K562 (cell line): Measurements from ENCODE around the gene AJAP1. TPM values are rescaled to one million over a fixed set of nuclear protein-coding genes. Genes with fewer than 3 reads are reported as not detected.

Experiments used
- ATAC-seq: fragments of 200-7000 bp; cut with Tn5 transposase; 3 replicates; pipeline ENCODE4 v1.9.1; 2020; ENCODE audit warnings: moderate library complexity
- BruUV-seq: library from RNA; stranded (reverse); fragments of 400-500 nt; replicated peaks from 2 replicates; lab custom pipeline; 2021; lab: Mats Ljungman, UMichigan
- CTCF ChIA-PET: fragments of 300-600 bp; formaldehyde crosslinking; extraction: SDS; loops from one replicate; lab custom pipeline; 2021; ENCODE audit warnings: low intra/inter-chr PET ratio; lab: Yijun Ruan, JAX
- POLR2A ChIA-PET: fragments of 300-600, 350-650 bp; sonication (Branson Sonifier 250); formaldehyde crosslinking; extraction: SDS; loops from one replicate; lab custom pipeline; 2021; ENCODE audit warnings: antibody characterized with exemption, inconsistent platforms; lab: Yijun Ruan, JAX
- DNase-seq, 4 experiments: peaks; one replicate each; pipeline versions ENCODE4 v3.0.0 to v3.0.0-alpha.2; 2011 to 2018; ENCODE audit warnings: low spot score in 3 of 4, mixed read lengths in 3 of 4; ENCODE audit errors: extremely low read depth in 1 of 4
- FAIRE-seq: peaks from 2 replicates; lab custom pipeline; 2011; peaks lifted over from hg19 to GRCh38; lab: Jason Lieb, UNC
- H2AFZ ChIP-seq: 2 replicates; pipeline ENCODE4 v1.6.0; 2011; ENCODE audit warnings: low read depth, low read length, control low read depth, inconsistent platforms
- H3K27ac ChIP-seq: fragments of 200-600 bp; 3 replicates; pipeline ENCODE4 v1.8.0; 2011; ENCODE audit warnings: low read depth, mild to moderate bottlenecking, control low read depth, inconsistent platforms, low read length, moderate library complexity, mixed read lengths; ENCODE audit errors: extremely low read depth
- H3K27me3 ChIP-seq, 2 experiments: fragments of 300-600 bp in 1 of 2; 2 replicates in 1 of 2; 3 replicates in 1 of 2; pipeline versions ENCODE4 v1.6.0 to v1.8.0; 2011; ENCODE audit warnings: inconsistent platforms in 2 of 2, low read length in 2 of 2, mild to moderate bottlenecking in 1 of 2, mixed read lengths in 1 of 2, moderate library complexity in 1 of 2; ENCODE audit not compliant: control insufficient read depth in 2 of 2, insufficient read depth in 2 of 2
- H3K36me3 ChIP-seq: fragments of 300-600 bp; 3 replicates; pipeline ENCODE4 v1.8.0; 2011; ENCODE audit warnings: mild to moderate bottlenecking, low read length, inconsistent platforms; ENCODE audit not compliant: control insufficient read depth, insufficient read depth
- H3K4me1 ChIP-seq, 2 experiments: fragments of 200-600 bp in 1 of 2; replicated peaks in 1 of 2; 2 replicates in 1 of 2; 3 replicates in 1 of 2; pipeline versions ENCODE4 v1.5.1 to v1.8.0; 2011; ENCODE audit warnings: inconsistent platforms in 2 of 2, low read length in 2 of 2, mild to moderate bottlenecking in 1 of 2, mixed read lengths in 1 of 2, moderate library complexity in 1 of 2; ENCODE audit not compliant: control insufficient read depth in 2 of 2, insufficient read depth in 2 of 2
- H3K4me2 ChIP-seq: 2 replicates; pipeline ENCODE4 v1.6.1; 2011; ENCODE audit warnings: low read length, control low read depth, inconsistent platforms, mixed read lengths; ENCODE audit not compliant: insufficient read depth
- H3K4me3 ChIP-seq: fragments of 200-600 bp; sonication (generic), shearing (Covaris generic); 2 replicates; pipeline ENCODE4 v1.5.1; 2016; ENCODE audit warnings: control low read depth, inconsistent platforms
- H3K79me2 ChIP-seq: fragments of 200-600 bp; 3 replicates; pipeline ENCODE4 v1.8.0; 2011; ENCODE audit warnings: low read length, inconsistent platforms; ENCODE audit not compliant: control insufficient read depth, insufficient read depth
- H3K9ac ChIP-seq, 2 experiments: 2 replicates each; pipeline versions ENCODE4 v1.6.0 to v1.6.1; 2011; ENCODE audit warnings: low read depth in 2 of 2, low read length in 2 of 2, control low read depth in 1 of 2, inconsistent platforms in 1 of 2, mild to moderate bottlenecking in 1 of 2, mixed read lengths in 1 of 2; ENCODE audit not compliant: insufficient read depth in 1 of 2
- H3K9me1 ChIP-seq: one replicate; pipeline ENCODE4 v1.6.0; 2011; ENCODE audit warnings: inconsistent platforms, mild to moderate bottlenecking, low read length, moderate library complexity; ENCODE audit not compliant: control insufficient read depth, insufficient read depth
- H3K9me3 ChIP-seq: replicated peaks from 2 replicates; pipeline ENCODE4 v1.5.1; 2011; ENCODE audit warnings: low read depth, low read length, inconsistent platforms; ENCODE audit not compliant: control insufficient read depth, insufficient read depth
- H4K20me1 ChIP-seq: replicated peaks from 2 replicates; pipeline ENCODE4 v1.6.1; 2011; ENCODE audit warnings: low read length, inconsistent platforms, mixed read lengths; ENCODE audit not compliant: control insufficient read depth, insufficient read depth
- ATF2 ChIP-seq: sonication (generic); formaldehyde crosslinking; IDR thresholded peaks from 2 replicates; pipeline ENCODE4 v1.8.1; 2022; ENCODE audit warnings: missing genetic modification reagents
- E2F4 ChIP-seq: sonication (generic); formaldehyde crosslinking; IDR thresholded peaks from 2 replicates; pipeline ENCODE4 v1.8.0; 2022; ENCODE audit warnings: mild to moderate bottlenecking, low read depth, missing genetic modification reagents
- E2F6 ChIP-seq, 2 experiments: IDR thresholded peaks; 2 replicates each; pipeline ENCODE4 v1.6.1; 2011; ENCODE audit warnings: borderline replicate concordance in 1 of 2, control low read depth in 1 of 2, low read depth in 1 of 2, low read length in 1 of 2, mild to moderate bottlenecking in 1 of 2, mixed read lengths in 1 of 2, moderate library complexity in 1 of 2; ENCODE audit not compliant: insufficient read depth in 1 of 2, insufficient read length in 1 of 2, poor library complexity in 1 of 2, severe bottlenecking in 1 of 2; ENCODE audit errors: extremely low read depth in 1 of 2
- ELF1 ChIP-seq: fragments of 200-800 bp; sonication (Bioruptor generic); IDR thresholded peaks from 2 replicates; pipeline ENCODE4 v1.6.1; 2016; ENCODE audit warnings: missing genetic modification characterization, missing compliant biosample characterization
- ELK1 ChIP-seq: sonication (generic); formaldehyde crosslinking; IDR thresholded peaks from 2 replicates; pipeline ENCODE4 v1.8.1; 2022; ENCODE audit warnings: missing genetic modification reagents
- HNRNPLL ChIP-seq: fragments of 200-400 bp; formaldehyde crosslinking; IDR thresholded peaks from 2 replicates; pipeline ENCODE4 v1.6.1; 2017; ENCODE audit warnings: low read length, low read depth, mild to moderate bottlenecking; ENCODE audit not compliant: poor library complexity, severe bottlenecking
- MYBL2 ChIP-seq, 2 experiments: fragments of 450-650 bp in 1 of 2; sonication (generic) in 1 of 2; formaldehyde crosslinking in 1 of 2; IDR thresholded peaks; 2 replicates each; pipeline versions ENCODE4 v1.6.1 to v1.8.1; 2017 to 2022; ENCODE audit warnings: borderline replicate concordance in 1 of 2, inconsistent platforms in 1 of 2, low read depth in 1 of 2, mild to moderate bottlenecking in 1 of 2, missing genetic modification reagents in 1 of 2, moderate library complexity in 1 of 2
- MYC ChIP-seq, 2 experiments: fragments of 250-450 bp in 1 of 2; sonication (Bioruptor Pico) in 1 of 2; IDR thresholded peaks; 2 replicates each; pipeline versions ENCODE4 v1.5.1 to v1.6.1; 2012 to 2021; ENCODE audit warnings: low read depth in 2 of 2, borderline replicate concordance in 1 of 2, improper control_type of control experiment in 1 of 2, low read length in 1 of 2, mild to moderate bottlenecking in 1 of 2, moderate library complexity in 1 of 2
- NCOA6 ChIP-seq: fragments of 450-650 bp; IDR thresholded peaks from 2 replicates; pipeline ENCODE4 v1.6.1; 2017; ENCODE audit warnings: mild to moderate bottlenecking
- SNRNP70 ChIP-seq: fragments of 200-400 bp; formaldehyde crosslinking; optimal IDR thresholded peaks from 2 replicates; pipeline ENCODE3; 2017; ENCODE audit warnings: low read depth, low read length
- TCF15 ChIP-seq: fragments of 250-450 bp; sonication (Bioruptor Pico); IDR thresholded peaks from 2 replicates; pipeline ENCODE4 v1.8.0; 2022; ENCODE audit warnings: moderate library complexity, mild to moderate bottlenecking, inconsistent platforms
- WGBS: fragments of 100-300 bp; shearing (Covaris generic); methylation state at CpG from one replicate; pipeline ENCODE4 v1.1.6; 2016; ENCODE audit warnings: low coverage, mixed read lengths; ENCODE audit not compliant: insufficient coverage; ENCODE audit errors: missing lambda C conversion rate; 5-methylcytosine and 5-hydroxymethylcytosine counted together
- in situ Hi-C: fragments of 300-500 bp; cut with MboI; formaldehyde crosslinking; loops from 4 replicates; pipeline ENCODE4 v1.15.0; 2018; ENCODE audit warnings: inconsistent platforms, mixed read lengths
- intact Hi-C: fragments of 100-400 bp; cut with micrococcal nuclease; formaldehyde crosslinking; loops from 2 replicates; pipeline ENCODE4 v1.14.2; 2022
- polyA plus RNA-seq, 8 experiments: library from polyadenylated mRNA; depleted of rRNA in 4 of 8; stranded (reverse) in 5 of 8; unstranded in 3 of 8; fragments of >200 nt; fragmentation: Nextera tagmentation in 2 of 8; fragmentation: Illumina TruSeq in 1 of 8; extraction: Ambion mirVana in 2 of 8; extraction: Trizol in 1 of 8; gene quantifications; 2 replicates each; pipeline versions ENCODE4 v1.2.1 to v1.2.3, GENCODE V29; 2011 to 2014; ENCODE audit warnings: inconsistent platforms in 1 of 8, missing spikeins in 1 of 8
- total RNA-seq, 7 experiments: library from RNA; depleted of rRNA in 6 of 7; stranded (reverse); fragments of >200 nt in 6 of 7; fragmentation: Illumina TruSeq in 2 of 7; extraction: Trizol in 2 of 7; gene quantifications; 2 replicates each; pipeline versions ENCODE4 v1.2.1 to v1.2.3, GENCODE V29; 2011 to 2021; ENCODE audit warnings: low replicate concordance in 1 of 7

The AJAP1 gene
- total and polyA plus RNA-seq, 9 of the 15 experiments (the other 6 are each of a cell fraction or from before 2014, with no cell fraction given), result not detected

- H3K27me3 ChIP-seq, result peaks cover 14 to 27% of the 10 kb centered on the region in 2 experiments; a peak in 4 of 5 replicates
- POLR2A ChIA-PET, result no interaction called here
- no peak for FAIRE-seq
- H3K9me1 ChIP-seq, result no peaks in the 10 kb centered on the region
- no peak for DNase-seq
- no peak for ATAC-seq
- no peak overlapping the region for H2AFZ ChIP-seq
- under 1% methylated on average over 9 of the region's 9 CpGs for WGBS
- H3K36me3 ChIP-seq, result no peaks in the 10 kb centered on the region
- in situ Hi-C loops (no loop called here), intact Hi-C loops (no loop called here)
- 0 out of 2 replicates have a peak, but pooled peaks cover 8% of the 10 kb centered on the region for H4K20me1 ChIP-seq
- no peak overlapping the region for H3K9ac ChIP-seq
- H3K27ac ChIP-seq, result no peak overlapping the region
- H3K4me3 ChIP-seq, result no peak overlapping the region
- H3K79me2 ChIP-seq, result no peaks in the 10 kb centered on the region
- no peaks in the 10 kb centered on the region for H3K9me3 ChIP-seq
- H3K4me2 ChIP-seq, result no peak overlapping the region
- no TSS peak for BruUV-seq
- CTCF ChIA-PET, result no interaction called here
- H3K4me1 ChIP-seq, result no peaks in the 10 kb centered on the region
- TF ChIP-seq TCF15 (no peak), ELK1 (no peak), NCOA6 (no peak), ELF1 (tag) (no peak), E2F4 (no peak), SNRNP70 (no peak), E2F6 (IDR thresholded peaks at IDR 0.05; ENCODE audit: borderline replicate concordance in 1 of 2, extremely low read depth in 1 of 2, insufficient read depth in 1 of 2, insufficient read length in 1 of 2, low read depth in 1 of 2, low read length in 1 of 2, poor library complexity in 1 of 2, severe bottlenecking in 1 of 2) (no peak), MYBL2 (IDR thresholded peaks at IDR 0.05; ENCODE audit: low read depth) (no peak), MYBL2 (CRISPR knock-in tag; IDR thresholded peaks at IDR 0.05; ENCODE audit: borderline replicate concordance) (no peak), MYC (IDR thresholded peaks at IDR 0.05; ENCODE audit: low read depth, low read length) (no peak), MYC (CRISPR knock-in tag; IDR thresholded peaks at IDR 0.05; ENCODE audit: borderline replicate concordance, low read depth) (no peak), HNRNPLL (no peak), ATF2 (CRISPR knock-in tag) (no peak)
Measured at GRCh38 chr1:4633346-4633745, 21.1 kb upstream of the AJAP1 start.
